Measurements from ENCODE around the gene ACBD5. TPM values are rescaled to one million over a fixed set of nuclear protein-coding genes. Genes with fewer than 3 reads are reported as not detected.

The ACBD5 gene
- total RNA-seq, 4 donors from 2014 or later, result 12.5 to 17.4 (median 14.4) TPM

DNA sequence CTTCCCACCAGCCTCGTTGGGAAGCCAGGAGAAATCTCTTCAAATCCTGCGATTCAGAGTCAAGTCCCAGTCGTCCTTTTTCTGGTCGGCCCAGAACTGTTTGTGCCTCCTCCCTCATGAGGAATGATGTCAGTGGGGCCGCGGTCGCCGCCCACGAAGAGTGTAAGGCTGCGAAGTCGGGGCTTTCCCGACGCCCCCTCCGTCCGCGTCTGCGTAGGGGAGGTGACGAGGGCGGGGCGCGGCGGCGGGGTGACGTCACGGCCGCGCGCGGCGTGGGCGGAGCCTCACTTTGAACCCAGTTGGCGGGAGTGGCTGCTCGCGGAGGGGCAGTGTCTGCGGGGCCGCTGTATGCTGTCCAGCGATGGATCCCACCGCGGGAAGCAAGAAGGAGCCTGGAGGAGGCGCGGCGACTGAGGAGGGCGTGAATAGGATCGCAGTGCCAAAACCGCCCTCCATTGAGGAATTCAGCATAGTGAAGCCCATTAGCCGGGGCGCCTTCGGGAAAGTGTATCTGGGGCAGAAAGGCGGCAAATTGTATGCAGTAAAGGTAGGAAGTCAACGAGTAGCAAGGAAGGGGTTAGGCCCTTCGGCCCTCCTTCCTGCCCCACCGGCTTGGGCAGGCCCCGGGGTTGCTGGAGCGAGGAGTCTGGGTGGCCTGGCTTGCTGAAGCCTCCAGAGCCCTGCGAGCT is 85.4 kb downstream of the ACBD5 start, which contains the start of gene MASTL:
MASTL (plus strand) TSS at position 287 of the 689 bp plus-strand sequence; CDS start at position 362, 75 bp downstream.
- peaks cover 16 to 45% (median 38%) of the 10 kb centered on the region in 4 donors for H3K4me1 ChIP-seq
- DNase-seq (ENCODE audit: extremely low spot score), result peak; percentile 97
- TF ChIP-seq, protein P1, sequence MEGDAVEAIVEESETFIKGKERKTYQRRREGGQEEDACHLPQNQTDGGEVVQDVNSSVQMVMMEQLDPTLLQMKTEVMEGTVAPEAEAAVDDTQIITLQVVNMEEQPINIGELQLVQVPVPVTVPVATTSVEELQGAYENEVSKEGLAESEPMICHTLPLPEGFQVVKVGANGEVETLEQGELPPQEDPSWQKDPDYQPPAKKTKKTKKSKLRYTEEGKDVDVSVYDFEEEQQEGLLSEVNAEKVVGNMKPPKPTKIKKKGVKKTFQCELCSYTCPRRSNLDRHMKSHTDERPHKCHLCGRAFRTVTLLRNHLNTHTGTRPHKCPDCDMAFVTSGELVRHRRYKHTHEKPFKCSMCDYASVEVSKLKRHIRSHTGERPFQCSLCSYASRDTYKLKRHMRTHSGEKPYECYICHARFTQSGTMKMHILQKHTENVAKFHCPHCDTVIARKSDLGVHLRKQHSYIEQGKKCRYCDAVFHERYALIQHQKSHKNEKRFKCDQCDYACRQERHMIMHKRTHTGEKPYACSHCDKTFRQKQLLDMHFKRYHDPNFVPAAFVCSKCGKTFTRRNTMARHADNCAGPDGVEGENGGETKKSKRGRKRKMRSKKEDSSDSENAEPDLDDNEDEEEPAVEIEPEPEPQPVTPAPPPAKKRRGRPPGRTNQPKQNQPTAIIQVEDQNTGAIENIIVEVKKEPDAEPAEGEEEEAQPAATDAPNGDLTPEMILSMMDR (IDR thresholded peaks at IDR 0.05), result peak in 1 of 3 experiments; percentile 14
- TF ChIP-seq EP300 (IDR thresholded peaks at IDR 0.05) (no peak), POLR2A (IDR thresholded peaks at IDR 0.05; ENCODE audit: low read depth) (peak; percentile 87), POLR2AphosphoS5 (IDR thresholded peaks at IDR 0.05) (peak; percentile 99)
- H3K36me3 ChIP-seq, result peaks cover 6 to 18% (median 11%) of the 10 kb centered on the region in 4 donors
- WGBS, result 0% methylated on average over 30 of the region's 55 CpGs
- no peaks in the 10 kb centered on the region for H3K9me3 ChIP-seq
- intact Hi-C loops (cut with DNase I), result no loop called here
- peak within 1 kb of the TSS; percentile 74 to 80 (median 80) for H3K4me3 ChIP-seq
- peak within 1 kb of the TSS; percentile 98 to 100 (median 98) for H3K27ac ChIP-seq (replicated peaks in 1 of 4)
- no peaks in the 10 kb centered on the region for H3K27me3 ChIP-seq

DNA sequence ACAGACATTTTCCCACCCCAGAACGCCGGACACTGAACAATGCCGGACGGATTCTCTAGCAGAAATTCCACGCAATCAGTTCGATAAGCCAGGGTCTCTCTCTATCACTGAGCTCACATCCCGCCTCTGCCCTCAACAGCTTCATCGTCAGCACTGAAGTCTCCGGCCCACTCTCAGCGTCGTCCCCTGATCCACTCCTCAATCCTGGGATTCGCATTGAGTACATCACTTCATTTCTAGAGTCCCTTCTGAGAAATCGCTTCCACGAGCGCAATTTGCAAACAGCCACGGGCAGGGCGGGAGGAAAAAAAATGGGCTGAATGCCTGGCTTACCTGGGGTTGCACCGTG is 86.8 kb downstream of the ACBD5 start:
- intact Hi-C loops (cut with DNase I), result loop anchor here (5.0 kb wide), 1 partner anchor 88 kb away; the partner anchor contains the start of gene ACBD5
- peaks cover 4 to 6% (median 5%) of the 10 kb centered on the region in 4 donors for H3K36me3 ChIP-seq
- peak overlapping the region; percentile 98 to 100 (median 98) for H3K27ac ChIP-seq (replicated peaks in 1 of 4)
- no peaks in the 10 kb centered on the region for H3K27me3 ChIP-seq
- no peaks in the 10 kb centered on the region for H3K9me3 ChIP-seq
- H3K4me1 ChIP-seq, result peaks cover 16 to 48% (median 43%) of the 10 kb centered on the region in 4 donors
- no peak for DNase-seq (ENCODE audit: extremely low spot score)
- H3K4me3 ChIP-seq, result peak overlapping the region; percentile 74 to 80 (median 80)
- TF ChIP-seq POLR2A (IDR thresholded peaks at IDR 0.05; ENCODE audit: low read depth), result no peak
- TF ChIP-seq EP300 (IDR thresholded peaks at IDR 0.05), result no peak
- TF ChIP-seq, protein P1 (IDR thresholded peaks at IDR 0.05), result no peak
- no peak for TF ChIP-seq POLR2AphosphoS5 (IDR thresholded peaks at IDR 0.05)
- under 1% methylated on average over 18 of the region's 18 CpGs for WGBS

DNA sequence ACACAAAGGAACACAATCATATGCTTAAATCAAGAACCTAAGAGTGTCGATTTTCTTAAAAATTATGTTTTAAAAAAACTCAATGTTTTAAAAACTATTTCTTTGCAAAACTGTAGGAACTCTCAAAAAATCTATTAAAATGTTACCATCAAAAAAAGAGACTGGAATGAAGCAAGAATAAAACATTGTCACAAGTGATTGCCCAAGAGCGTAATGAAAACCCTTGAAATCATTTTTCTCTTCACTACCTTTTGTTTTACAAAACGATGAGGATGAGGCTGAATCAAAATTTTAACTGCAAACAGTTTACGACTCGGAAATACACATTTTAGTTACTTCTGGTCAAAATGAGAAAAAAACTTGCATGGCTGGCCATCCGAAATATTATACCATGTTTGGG is 87.3 kb downstream of the ACBD5 start:
- Histone ChIP-seq H3K36me3 (peaks cover 6% of the 10 kb centered on the region in 4 donors), H3K4me3 (peak overlapping the region; percentile 74 to 80 (median 80)), H3K27me3 (no peaks in the 10 kb centered on the region), H3K27ac (replicated peaks in 1 of 4) (peak overlapping the region; percentile 98 to 100 (median 98)), H3K4me1 (peaks cover 16 to 48% (median 43%) of the 10 kb centered on the region in 4 donors), H3K9me3 (no peaks in the 10 kb centered on the region)
- WGBS, result 5% methylated on average over 6 of the region's 6 CpGs
- DNase-seq (ENCODE audit: extremely low spot score), result no peak
- intact Hi-C loops (cut with DNase I), result loop anchor here (5.0 kb wide), 1 partner anchor 89 kb away; the partner anchor contains the start of gene ACBD5
- no peak for TF ChIP-seq POLR2AphosphoS5 (IDR thresholded peaks at IDR 0.05)
- no peak for TF ChIP-seq EP300 (IDR thresholded peaks at IDR 0.05)
- TF ChIP-seq, protein P1 (IDR thresholded peaks at IDR 0.05), result no peak
- no peak for TF ChIP-seq POLR2A (IDR thresholded peaks at IDR 0.05; ENCODE audit: low read depth)

DNA sequence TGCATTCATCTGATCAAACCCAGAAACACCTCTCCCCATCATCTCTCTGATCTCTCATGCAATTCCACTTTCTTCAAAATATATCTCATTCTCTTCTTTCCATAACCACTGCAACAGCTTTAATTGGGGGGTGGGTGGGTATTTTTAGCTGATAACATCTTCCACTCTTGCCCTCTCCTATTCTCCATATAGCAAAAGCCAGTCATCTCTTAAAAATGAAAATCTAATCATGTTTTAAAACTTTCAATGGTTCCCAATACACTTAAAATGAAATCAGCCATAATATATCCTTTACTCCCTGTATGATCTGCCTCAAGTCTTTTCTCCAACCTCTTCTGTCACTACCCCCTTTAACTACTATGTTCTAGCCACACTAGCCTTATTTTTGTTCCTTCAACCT is 87.9 kb downstream of the ACBD5 start:
- H3K27me3 ChIP-seq, result no peaks in the 10 kb centered on the region
- H3K4me1 ChIP-seq, result peaks cover 16 to 48% (median 44%) of the 10 kb centered on the region in 4 donors
- H3K9me3 ChIP-seq, result no peaks in the 10 kb centered on the region
- H3K4me3 ChIP-seq, result peak overlapping the region; percentile 74 to 80 (median 80)
- DNase-seq (ENCODE audit: extremely low spot score), result no peak
- intact Hi-C loops (cut with DNase I), result loop anchor here (5.0 kb wide), 1 partner anchor 90 kb away; the partner anchor contains the start of gene ACBD5
- peaks cover 12% of the 10 kb centered on the region in 4 donors for H3K36me3 ChIP-seq
- no peak overlapping the region for H3K27ac ChIP-seq (replicated peaks in 1 of 4)
- no peak for TF ChIP-seq POLR2A (IDR thresholded peaks at IDR 0.05; ENCODE audit: low read depth)
- TF ChIP-seq, protein P1 (IDR thresholded peaks at IDR 0.05), result no peak
- TF ChIP-seq EP300 (IDR thresholded peaks at IDR 0.05), result no peak
- no peak for TF ChIP-seq POLR2AphosphoS5 (IDR thresholded peaks at IDR 0.05)

Data from esophagus muscularis mucosa (tissue), 4 donors.